ENCODE measurements around the gene RFX8.

The RFX8 gene

GRCh38 chr2:101427240-101427639, 47.7 kb downstream of the RFX8 start:
- DNase-seq (ENCODE audit: extremely low spot score): no peak
- ChIA-PET CTCF (no interaction called here), POLR2A (no interaction called here)
- TF ChIP-seq HDGF (IDR thresholded peaks at IDR 0.05; ENCODE audit: borderline replicate concordance): no peak
- no peak for TF ChIP-seq TARDBP (IDR thresholded peaks at IDR 0.05)
- no peak for TF ChIP-seq ARNT (IDR thresholded peaks at IDR 0.05)
- no peak for TF ChIP-seq PKNOX1 (IDR thresholded peaks at IDR 0.05)
- no peak for TF ChIP-seq SUZ12 (IDR thresholded peaks at IDR 0.05)
- TF ChIP-seq NFRKB (IDR thresholded peaks at IDR 0.05): no peak
- no peak for TF ChIP-seq FOXM1 (IDR thresholded peaks at IDR 0.05; ENCODE audit: borderline replicate concordance)
- TF ChIP-seq ZNF384 (IDR thresholded peaks at IDR 0.05): no peak
- no peak for TF ChIP-seq FOXK2 (IDR thresholded peaks at IDR 0.05)
- TF ChIP-seq FOXA1 (IDR thresholded peaks at IDR 0.05): no peak
- no peak for TF ChIP-seq CTBP1 (IDR thresholded peaks at IDR 0.05; ENCODE audit: borderline replicate concordance)
- no peak for TF ChIP-seq SP1 (IDR thresholded peaks at IDR 0.05)
- no peak for TF ChIP-seq L3MBTL2 (conservative IDR thresholded peaks at IDR 0.05)
- no peak for TF ChIP-seq BHLHE40 (IDR thresholded peaks at IDR 0.05; ENCODE audit: borderline replicate concordance)

GRCh38 chr2:101426822-101427221, 48.1 kb downstream of the RFX8 start:
- TF ChIP-seq PKNOX1 (IDR thresholded peaks at IDR 0.05) (no peak), CTBP1 (IDR thresholded peaks at IDR 0.05; ENCODE audit: borderline replicate concordance) (no peak), ZNF384 (IDR thresholded peaks at IDR 0.05) (no peak), L3MBTL2 (conservative IDR thresholded peaks at IDR 0.05) (no peak), BHLHE40 (IDR thresholded peaks at IDR 0.05; ENCODE audit: borderline replicate concordance) (no peak), FOXK2 (IDR thresholded peaks at IDR 0.05) (no peak), NFRKB (IDR thresholded peaks at IDR 0.05) (no peak), LEF1 (IDR thresholded peaks at IDR 0.05; ENCODE audit: borderline replicate concordance) (no peak)
- DNase-seq (ENCODE audit: extremely low spot score): no peak
- ChIA-PET POLR2A (no interaction called here), CTCF (no interaction called here)

- ChIA-PET POLR2A (no interaction called here), CTCF (no interaction called here)
- no peak for DNase-seq (ENCODE audit: extremely low spot score)
- TF ChIP-seq TARDBP (IDR thresholded peaks at IDR 0.05) (no peak), NFRKB (IDR thresholded peaks at IDR 0.05) (no peak), CTBP1 (IDR thresholded peaks at IDR 0.05; ENCODE audit: borderline replicate concordance) (no peak), L3MBTL2 (conservative IDR thresholded peaks at IDR 0.05) (no peak), LEF1 (IDR thresholded peaks at IDR 0.05; ENCODE audit: borderline replicate concordance) (no peak), PKNOX1 (IDR thresholded peaks at IDR 0.05) (no peak), FOXM1 (IDR thresholded peaks at IDR 0.05; ENCODE audit: borderline replicate concordance) (no peak), HDGF (IDR thresholded peaks at IDR 0.05; ENCODE audit: borderline replicate concordance) (no peak), ZNF384 (IDR thresholded peaks at IDR 0.05) (no peak), BHLHE40 (IDR thresholded peaks at IDR 0.05; ENCODE audit: borderline replicate concordance) (no peak), FOXK2 (IDR thresholded peaks at IDR 0.05) (no peak), ARNT (IDR thresholded peaks at IDR 0.05) (no peak), SUZ12 (IDR thresholded peaks at IDR 0.05) (no peak), SP1 (IDR thresholded peaks at IDR 0.05) (no peak), FOXA1 (IDR thresholded peaks at IDR 0.05) (no peak), ELF4 (IDR thresholded peaks at IDR 0.05) (no peak)
These were observed 54.3 kb downstream of the RFX8 start for GRCh38 chr2:101420623-101421022.

- CTCF ChIA-PET: interaction anchor here (0.6 to 1.7 kb wide), 9 partner anchors 8 to 413 kb away, joined by 3 to 7 read pairs (median 3); no protein-coding TSS in a partner anchor
- POLR2A ChIA-PET: no interaction called here
- TF ChIP-seq PKNOX1 (IDR thresholded peaks at IDR 0.05): peak; percentile 19; the same call in 1 of the 2 replicates
- no peak for TF ChIP-seq CTBP1 (IDR thresholded peaks at IDR 0.05; ENCODE audit: borderline replicate concordance)
- peak; percentile 57 for DNase-seq (ENCODE audit: extremely low spot score)
These were observed 55.7 kb downstream of the RFX8 start for GRCh38 chr2:101419096-101419663.

GRCh38 chr2:101418460-101419095, 56.3 kb downstream of the RFX8 start:
- POLR2A ChIA-PET: no interaction called here
- TF ChIP-seq BHLHE40 (IDR thresholded peaks at IDR 0.05; ENCODE audit: borderline replicate concordance) (no peak), PKNOX1 (IDR thresholded peaks at IDR 0.05) (no peak), ARNT (IDR thresholded peaks at IDR 0.05) (no peak), FOXM1 (IDR thresholded peaks at IDR 0.05; ENCODE audit: borderline replicate concordance) (no peak), ZNF384 (IDR thresholded peaks at IDR 0.05) (no peak), HDGF (IDR thresholded peaks at IDR 0.05; ENCODE audit: borderline replicate concordance) (no peak), TARDBP (IDR thresholded peaks at IDR 0.05) (no peak), ELF4 (IDR thresholded peaks at IDR 0.05) (no peak), FOXK2 (IDR thresholded peaks at IDR 0.05) (no peak), L3MBTL2 (conservative IDR thresholded peaks at IDR 0.05) (no peak), FOXA1 (IDR thresholded peaks at IDR 0.05) (no peak)
- CTCF ChIA-PET: interaction anchor here (0.7 to 1.7 kb wide), 7 partner anchors 8 to 412 kb away, joined by 3 to 7 read pairs (median 4); no protein-coding TSS in a partner anchor
- no peak for DNase-seq (ENCODE audit: extremely low spot score)
